GM18511 (cell line): ENCODE results near the gene RUVBL1.

Experiments
- ATAC-seq: cut with Tn5 transposase; IDR thresholded peaks from one replicate; pipeline ENCODE4 v1.9.1; 2021; ENCODE audit warnings: mild to moderate bottlenecking, moderate library complexity; ENCODE audit not compliant: unreplicated experiment

Gene RUVBL1

GRCh38 chr3:128143496-128143895, 19.9 kb upstream of the RUVBL1 start:
- no peak for ATAC-seq

DNA sequence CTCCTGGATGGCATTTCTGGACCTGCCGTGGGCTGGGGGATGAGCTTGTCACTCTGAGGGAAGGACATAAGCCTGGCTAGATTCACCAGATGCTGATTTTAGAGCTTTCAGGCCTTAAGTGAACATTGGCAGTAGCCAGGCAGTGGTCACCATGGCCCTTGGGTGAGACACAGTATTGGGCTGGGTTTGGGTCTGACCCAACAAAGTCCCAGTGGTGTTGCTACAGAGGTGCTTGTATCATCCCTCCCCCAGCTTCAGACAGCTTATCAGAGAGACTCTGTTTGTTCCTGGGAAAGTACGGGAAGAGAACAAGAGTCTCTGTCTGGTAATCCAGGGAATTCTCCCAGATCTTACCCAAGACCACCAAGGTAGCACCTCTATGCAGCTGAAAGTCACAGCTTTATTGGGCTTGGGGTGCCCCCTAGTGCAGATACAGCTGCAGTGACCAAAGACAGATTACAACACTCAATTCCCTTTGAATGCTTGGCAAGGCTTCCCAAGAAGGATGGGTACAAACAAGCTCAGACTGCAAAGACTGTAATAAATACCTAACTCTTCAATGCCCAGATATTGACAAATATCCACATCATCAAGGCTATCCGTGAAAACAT, 9.8 kb upstream of the RUVBL1 start:
- ATAC-seq: no peak

DNA sequence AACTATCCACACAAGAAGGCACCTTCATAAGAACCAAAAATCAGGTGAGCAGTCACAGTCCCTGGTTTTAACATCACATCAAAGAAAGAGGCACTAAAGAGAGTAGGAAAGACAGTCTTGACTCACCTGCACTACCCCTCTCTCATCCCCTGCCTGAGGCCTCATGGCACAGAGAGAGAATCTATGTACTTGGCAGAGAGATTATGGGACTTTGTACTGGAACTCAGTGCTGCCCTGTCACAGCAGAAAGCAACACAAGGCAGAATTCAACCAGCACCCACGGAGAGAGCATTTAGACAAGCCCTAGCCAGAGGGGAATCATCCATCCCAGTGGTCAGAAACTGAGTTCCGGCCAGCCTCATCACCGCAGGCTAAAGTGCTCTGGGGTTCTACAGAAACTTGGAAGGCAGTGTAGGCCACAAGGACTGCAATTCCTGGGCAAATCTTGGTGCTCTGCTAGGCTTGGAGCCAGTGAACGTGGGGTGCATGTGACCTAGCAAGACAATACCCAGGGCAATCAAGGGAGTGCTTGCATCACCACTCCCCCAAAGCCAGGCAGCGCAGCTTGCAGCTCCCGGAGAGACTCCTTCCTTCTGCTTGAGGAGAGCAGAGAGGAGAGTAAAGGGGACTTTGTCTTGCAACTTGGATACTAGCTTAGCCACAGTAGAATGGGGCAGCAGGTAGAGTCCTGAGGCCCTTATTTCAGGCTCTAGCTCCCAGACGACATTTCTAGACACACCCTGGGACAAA, 8.5 kb upstream of the RUVBL1 start:
- ATAC-seq: no peak

GRCh38 chr3:128128251-128128650, 4.6 kb upstream of the RUVBL1 start:
- ATAC-seq: no peak

GRCh38 chr3:128127236-128127635, 3.6 kb upstream of the RUVBL1 start:
- no peak for ATAC-seq

DNA sequence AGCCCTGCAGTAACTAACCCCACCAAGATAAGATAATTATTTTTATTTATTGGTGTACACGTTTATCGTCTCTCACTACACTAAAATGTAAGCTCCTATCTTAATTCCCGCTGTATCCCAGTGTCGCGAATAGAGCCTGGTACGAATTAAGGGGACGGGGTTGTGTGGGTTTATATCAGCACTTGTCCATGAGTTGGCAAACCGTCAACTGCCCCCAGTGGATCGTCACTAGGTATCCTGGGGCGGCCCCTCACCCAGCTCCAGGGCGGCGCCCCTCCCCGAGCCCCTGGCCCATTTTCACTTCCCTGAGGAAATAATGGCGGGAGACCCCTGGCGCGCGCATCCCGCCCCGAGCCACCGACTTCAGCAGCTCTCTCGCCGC, 465 bp downstream of the RUVBL1 start:
- peak; percentile 2 for ATAC-seq

GRCh38 chr3:128122013-128122412, 1.6 kb downstream of the RUVBL1 start:
- no peak for ATAC-seq

DNA sequence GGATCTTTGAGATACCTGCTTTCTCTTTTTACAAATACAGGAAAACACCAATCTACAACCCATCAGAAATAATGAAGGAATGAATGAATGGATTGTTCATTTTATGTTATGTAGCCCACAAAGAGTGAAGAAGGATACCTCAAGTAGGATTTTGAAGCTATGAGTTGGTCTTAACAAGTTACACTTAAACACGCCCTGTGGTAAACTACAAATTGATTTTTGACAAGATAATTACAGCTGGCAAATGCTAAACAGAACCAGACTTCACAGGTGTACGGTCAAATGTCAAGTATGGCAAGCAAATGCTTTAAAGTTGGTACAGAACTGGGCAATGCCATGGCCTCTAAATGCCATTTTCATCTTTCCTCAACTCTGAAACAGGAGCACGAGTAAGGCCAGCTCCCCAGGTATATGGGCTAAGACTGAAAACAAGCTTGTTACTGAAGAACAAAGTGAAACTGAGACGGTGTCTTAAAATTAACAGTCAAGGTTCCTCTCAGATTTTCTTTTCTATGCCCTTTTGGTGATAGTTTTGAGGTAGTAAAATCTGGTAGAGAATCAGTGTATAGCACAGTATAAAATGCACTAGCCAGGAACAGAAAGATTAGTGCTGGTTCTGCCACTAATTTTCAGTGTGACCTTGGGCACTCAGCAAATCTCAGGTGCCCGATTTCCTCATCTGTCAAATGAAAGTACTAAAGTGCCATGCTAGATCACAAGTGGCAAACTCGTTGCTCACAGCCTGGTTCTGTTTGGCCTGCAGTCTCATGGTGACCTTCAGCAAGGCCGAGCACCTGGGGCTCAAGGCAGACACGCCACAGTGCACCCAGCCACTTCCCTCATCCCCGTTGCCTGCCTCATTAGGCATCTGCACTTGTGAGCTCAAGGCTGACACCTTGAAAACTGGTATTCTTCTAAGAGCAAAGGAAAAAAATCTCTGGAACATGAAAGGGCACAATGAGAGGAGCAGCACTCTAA, 9.5 kb downstream of the RUVBL1 start:
- ATAC-seq: peak; percentile 73

DNA sequence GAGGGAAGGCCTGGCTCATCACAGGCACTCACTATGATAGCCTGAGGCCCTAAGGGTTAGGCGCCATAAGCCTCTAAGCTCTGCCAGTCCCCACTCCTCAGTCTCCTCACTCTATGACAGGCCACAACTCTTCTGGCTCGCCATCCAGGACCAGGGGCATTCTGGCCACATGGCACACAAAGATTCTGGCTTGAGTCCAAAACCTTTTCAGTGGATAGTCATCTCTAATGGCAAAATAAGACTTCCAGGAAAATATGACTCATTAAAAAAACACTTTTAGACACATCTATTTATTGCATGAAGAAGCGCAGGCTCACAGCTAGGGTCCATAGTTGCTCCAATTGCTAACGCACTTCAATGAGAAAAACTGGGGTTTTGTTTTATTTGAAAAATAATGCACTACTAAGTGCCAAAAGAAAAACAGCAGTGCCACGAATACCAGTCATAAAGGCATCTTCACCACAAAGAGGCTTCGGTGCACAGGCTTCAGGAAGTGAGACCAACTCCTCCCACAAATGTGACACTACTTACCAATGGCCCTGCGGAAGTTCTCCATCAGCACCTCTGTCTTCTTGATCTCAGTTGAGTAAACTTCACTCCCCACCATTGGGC, 11.1 kb downstream of the RUVBL1 start:
- peak; percentile 68 for ATAC-seq

DNA sequence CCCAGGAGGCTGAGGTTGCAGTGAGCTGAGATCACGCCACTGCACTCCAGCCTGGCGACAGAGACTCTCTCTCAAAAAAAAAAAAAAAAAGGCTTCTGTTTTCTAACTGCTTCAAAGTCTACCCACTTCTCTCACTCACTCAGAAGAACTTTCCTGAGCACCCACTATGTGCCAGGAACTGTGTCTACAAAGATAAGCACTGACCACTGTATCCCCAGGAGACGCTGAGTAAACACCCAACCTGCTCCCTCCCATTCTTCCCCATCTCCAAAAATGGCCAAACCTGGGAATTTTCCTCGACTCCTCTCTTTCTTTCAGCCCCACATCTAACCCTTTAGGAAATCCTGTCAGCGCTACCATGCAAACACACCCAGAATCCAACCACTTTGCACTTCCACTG, 12.5 kb downstream of the RUVBL1 start:
- no peak for ATAC-seq

DNA sequence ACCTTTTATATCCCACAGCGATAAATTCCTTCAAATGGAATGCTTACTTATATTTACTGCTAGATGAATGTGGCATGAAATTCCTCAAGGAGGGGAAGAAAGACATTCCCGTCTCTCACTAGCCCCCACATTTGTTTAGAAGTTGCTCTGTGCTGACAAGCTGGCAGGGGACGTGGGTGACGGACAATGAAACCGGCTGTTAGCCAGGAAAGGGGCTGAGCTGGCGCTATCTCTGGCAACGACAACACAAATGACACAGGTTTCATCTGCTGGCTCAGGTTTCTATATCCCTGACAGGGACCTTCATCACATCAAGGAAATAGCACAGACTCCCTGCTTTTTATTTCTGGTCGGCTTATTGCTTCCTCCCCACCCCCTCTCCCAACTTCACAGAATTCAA, 15.8 kb downstream of the RUVBL1 start:
- ATAC-seq: no peak

- no peak for ATAC-seq
These were observed 20.4 kb downstream of the RUVBL1 start for GRCh38 chr3:128103136-128103676.

GRCh38 chr3:128100638-128101037, 23.0 kb downstream of the RUVBL1 start:
- no peak for ATAC-seq

GRCh38 chr3:128100161-128100560, 23.5 kb downstream of the RUVBL1 start:
- ATAC-seq: no peak

- no peak for ATAC-seq
These were observed 25.4 kb downstream of the RUVBL1 start for GRCh38 chr3:128098234-128098633.

GRCh38 chr3:128095222-128095703, 28.3 kb downstream of the RUVBL1 start:
- peak; percentile 83 for ATAC-seq

DNA sequence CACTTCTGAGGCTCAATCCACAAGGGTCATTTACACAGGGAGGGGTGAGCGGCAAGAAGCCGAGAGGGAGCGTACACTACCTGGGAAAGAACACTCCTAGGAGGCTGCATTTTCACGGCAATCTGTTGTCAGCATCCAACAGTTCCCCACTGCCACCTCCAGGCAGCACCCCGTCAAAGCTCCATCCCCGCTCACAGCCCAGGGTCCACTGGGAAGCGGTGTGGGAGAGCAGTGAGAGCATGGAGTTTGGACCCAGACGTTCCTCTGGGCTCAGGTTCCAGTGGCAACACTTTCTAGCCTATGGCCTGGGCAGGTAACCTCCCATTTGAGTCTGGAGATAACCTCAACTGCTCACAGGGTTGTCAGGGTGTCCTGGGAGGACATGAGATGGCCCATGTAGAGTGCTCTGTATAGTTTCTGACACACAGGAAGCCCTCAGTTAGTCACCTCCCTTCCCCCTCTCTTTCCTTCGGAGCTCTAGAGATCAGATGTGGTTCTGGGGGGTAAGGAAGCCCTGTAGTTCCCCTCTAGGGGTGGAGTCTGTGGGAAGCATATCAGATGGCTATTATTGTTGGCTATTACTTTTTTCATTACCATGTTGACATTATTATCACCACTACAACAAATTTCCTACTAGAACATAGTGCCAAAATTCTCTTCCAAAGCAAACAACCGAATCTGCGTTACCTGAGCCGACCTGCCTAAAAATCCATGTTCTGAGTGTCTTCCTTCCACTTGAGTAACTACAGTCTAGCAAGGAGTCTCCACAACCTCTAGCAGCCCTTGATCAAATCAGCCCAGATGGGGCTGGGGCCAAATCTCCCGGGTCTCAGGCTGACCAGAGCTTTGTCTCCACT, 29.1 kb downstream of the RUVBL1 start:
- ATAC-seq: no peak

GRCh38 chr3:128091586-128091985, 32.0 kb downstream of the RUVBL1 start:
- no peak for ATAC-seq

DNA sequence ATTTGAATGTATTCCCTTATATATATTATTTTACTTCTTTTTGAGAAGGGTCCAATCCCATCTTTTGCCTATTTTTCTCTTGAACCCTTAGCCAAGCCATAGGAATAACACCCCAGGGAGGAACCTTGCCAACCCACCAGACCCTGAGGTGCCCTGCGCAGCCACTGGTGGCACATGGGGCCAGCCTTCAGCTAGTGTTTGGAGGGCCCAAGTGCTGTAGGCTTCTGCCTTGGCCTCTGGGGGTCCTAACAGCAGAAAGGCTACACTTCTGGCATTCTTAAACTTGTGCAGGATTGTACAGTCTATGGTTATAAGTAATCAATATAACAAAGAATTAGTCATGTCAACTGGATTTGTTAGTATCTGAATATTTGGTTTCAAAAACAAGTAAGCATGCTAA, 34.5 kb downstream of the RUVBL1 start:
- no peak for ATAC-seq

- no peak for ATAC-seq
These were observed 39.0 kb downstream of the RUVBL1 start for GRCh38 chr3:128084675-128085021.
